Frontal cortex (tissue), 4 donors: Measurements from ENCODE around the gene GRB10. TPM values are rescaled to one million over a fixed set of nuclear protein-coding genes. Genes with fewer than 3 reads are reported as not detected.

Experiments
- DNase-seq, 2 donors: peaks; one replicate each; pipeline ENCODE4 v3.0.0; 2012; ENCODE audit warnings: low spot score in 2 of 2
- FAIRE-seq: peaks from 2 replicates; lab custom pipeline; 2012; peaks lifted over from hg19 to GRCh38; lab: Jason Lieb, UNC
- total RNA-seq: library from RNA; depleted of rRNA; stranded (reverse); fragments of >200 nt; gene quantifications from one replicate; pipeline ENCODE4 v1.2.3, GENCODE V29; 2014
- donor health status: control.
- donor health status: control.
- donor health status: control.

GRB10 gene
- total RNA-seq, 1 donor from 2014 or later, result 48.5 TPM

GRCh38 chr7:50648570-50649169, 134.0 kb downstream of the GRB10 start:
- DNase-seq, result no peak
- FAIRE-seq, result no peak

GRCh38 chr7:50648076-50648475, 134.6 kb downstream of the GRB10 start:
- FAIRE-seq (no peak), DNase-seq (no peak)

- FAIRE-seq, result no peak
- no peak for DNase-seq
Observed at GRCh38 chr7:50647286-50647980, 135.3 kb downstream of the GRB10 start.

GRCh38 chr7:50646069-50646468, 136.6 kb downstream of the GRB10 start:
- FAIRE-seq (no peak), DNase-seq (no peak)

GRCh38 chr7:50645186-50645585, 137.5 kb downstream of the GRB10 start:
- no peak for DNase-seq
- FAIRE-seq, result no peak

GRCh38 chr7:50644586-50644985, 138.1 kb downstream of the GRB10 start:
- FAIRE-seq, result no peak
- no peak for DNase-seq

GRCh38 chr7:50644114-50644513, 138.6 kb downstream of the GRB10 start:
- FAIRE-seq (no peak), DNase-seq (no peak)

- FAIRE-seq, result no peak
- peak; percentile 45 to 60 for DNase-seq
Observed at GRCh38 chr7:50641442-50642405, 141.0 kb downstream of the GRB10 start.

- FAIRE-seq (no peak), DNase-seq (no peak)
Observed at GRCh38 chr7:50640779-50641178, 141.9 kb downstream of the GRB10 start.

- FAIRE-seq (no peak), DNase-seq (no peak)
Observed at GRCh38 chr7:50640256-50640655, 142.4 kb downstream of the GRB10 start.

- no peak for DNase-seq
- no peak for FAIRE-seq
Observed at GRCh38 chr7:50637725-50638643, 144.7 kb downstream of the GRB10 start.

- DNase-seq (no peak), FAIRE-seq (no peak)
Observed at GRCh38 chr7:50634378-50634777, 148.3 kb downstream of the GRB10 start.

GRCh38 chr7:50633414-50633710, 149.3 kb downstream of the GRB10 start:
- DNase-seq, result no peak
- no peak for FAIRE-seq

- no peak for FAIRE-seq
- DNase-seq, result no peak
Observed at GRCh38 chr7:50632561-50633413, 149.9 kb downstream of the GRB10 start.

- DNase-seq (no peak), FAIRE-seq (no peak)
Observed at GRCh38 chr7:50631639-50632038, 151.1 kb downstream of the GRB10 start.

- DNase-seq, result no peak
- no peak for FAIRE-seq
Observed at GRCh38 chr7:50631100-50631499, 151.6 kb downstream of the GRB10 start.

GRCh38 chr7:50629238-50629901, 153.3 kb downstream of the GRB10 start:
- FAIRE-seq, result no peak

GRCh38 chr7:50628434-50629084, 154.1 kb downstream of the GRB10 start:
- DNase-seq, result no peak
- FAIRE-seq, result no peak

More at GRCh38 chr7:50629238-50629901, 153.3 kb downstream of the GRB10 start:
- no peak for DNase-seq
